CD14-positive monocyte (primary cell): ENCODE results near the gene CARD11. TPM values are rescaled to one million over a fixed set of nuclear protein-coding genes. Genes with fewer than 3 reads are reported as not detected.

Experiments
- DNase-seq, 3 donors: peaks; one replicate each; pipeline ENCODE4 v3.0.0-alpha.2; 2011 to 2022
- H2AFZ ChIP-seq: 2 replicates; pipeline ENCODE4 v1.6.0; 2012; ENCODE audit warnings: mild to moderate bottlenecking, low read depth, low read length, inconsistent platforms; ENCODE audit not compliant: insufficient read depth, poor library complexity, severe bottlenecking
- H3K27ac ChIP-seq, 2 donors: 1 replicate in 1 of 2; 2 replicates in 1 of 2; pipeline ENCODE4 v1.5.1; 2012 to 2013; ENCODE audit warnings: low read length in 2 of 2, control low read depth in 1 of 2, inconsistent platforms in 1 of 2, low read depth in 1 of 2, mild to moderate bottlenecking in 1 of 2
- H3K27me3 ChIP-seq, 2 donors: one replicate each; pipeline versions ENCODE4 v1.6.0 to v1.6.1; 2011 to 2013; ENCODE audit warnings: low read length in 2 of 2; ENCODE audit not compliant: control insufficient read depth in 2 of 2, insufficient read depth in 2 of 2
- H3K36me3 ChIP-seq, 2 donors: replicated peaks in 1 of 2; 1 replicate in 1 of 2; 2 replicates in 1 of 2; pipeline versions ENCODE4 v1.5.1 to v1.6.1; 2012 to 2013; ENCODE audit warnings: low read length in 2 of 2, control low read depth in 1 of 2, inconsistent platforms in 1 of 2, mild to moderate bottlenecking in 1 of 2; ENCODE audit not compliant: insufficient read depth in 2 of 2, control insufficient read depth in 1 of 2
- H3K4me1 ChIP-seq, 2 donors: 1 replicate in 1 of 2; 2 replicates in 1 of 2; pipeline versions ENCODE4 v1.5.1 to v1.6.1; 2012 to 2013; ENCODE audit warnings: low read length in 2 of 2, control low read depth in 1 of 2, inconsistent platforms in 1 of 2, mild to moderate bottlenecking in 1 of 2, moderate library complexity in 1 of 2; ENCODE audit not compliant: insufficient read depth in 2 of 2, control insufficient read depth in 1 of 2
- H3K4me2 ChIP-seq: replicated peaks from 2 replicates; pipeline ENCODE3; 2012; ENCODE audit warnings: low read length, moderate library complexity, mild to moderate bottlenecking; ENCODE audit not compliant: poor library complexity, severe bottlenecking; ENCODE audit errors: extremely low read depth
- H3K4me3 ChIP-seq, 3 experiments: fragments of 200-600 bp in 1 of 3; sonication (generic) in 1 of 3; replicated peaks in 1 of 3; 1 replicate in 2 of 3; 2 replicates in 1 of 3; pipeline ENCODE4 v1.5.1; 2011 to 2013; ENCODE audit warnings: low read length in 3 of 3, mild to moderate bottlenecking in 3 of 3, control low read depth in 2 of 3, low read depth in 2 of 3, inconsistent platforms in 1 of 3, moderate library complexity in 1 of 3
- H3K79me2 ChIP-seq: 2 replicates; pipeline ENCODE4 v1.6.0; 2012; ENCODE audit warnings: mild to moderate bottlenecking, control low read depth, inconsistent platforms, low read length, moderate library complexity; ENCODE audit not compliant: insufficient read depth
- H3K9ac ChIP-seq: 2 replicates; pipeline ENCODE4 v1.6.0; 2017; ENCODE audit warnings: low read length, mild to moderate bottlenecking; ENCODE audit not compliant: insufficient read depth, poor library complexity, severe bottlenecking
- H3K9me3 ChIP-seq, 2 donors: replicated peaks in 1 of 2; 1 replicate in 1 of 2; 2 replicates in 1 of 2; pipeline versions ENCODE4 v1.5.1 to v1.6.1; 2012 to 2013; ENCODE audit warnings: low read length in 2 of 2, control low read depth in 1 of 2; ENCODE audit not compliant: control insufficient read depth in 1 of 2, insufficient read depth in 1 of 2
- H4K20me1 ChIP-seq: 2 replicates; pipeline ENCODE4 v1.6.0; 2012; ENCODE audit warnings: mild to moderate bottlenecking, low read length, control low read depth, moderate library complexity; ENCODE audit not compliant: insufficient read depth
- H3K27ac Mint-ChIP-seq, 7 donors: one replicate each; pipeline ENCODE4 v1.8.0; 2020; ENCODE audit warnings: mild to moderate bottlenecking in 7 of 7, mixed read lengths in 7 of 7, moderate library complexity in 6 of 7, inconsistent platforms in 2 of 7
- H3K27me3 Mint-ChIP-seq, 3 donors: one replicate each; pipeline ENCODE4 v1.8.0; 2021 to 2022; ENCODE audit warnings: low read depth in 3 of 3, mild to moderate bottlenecking in 3 of 3, mixed read lengths in 3 of 3, moderate library complexity in 3 of 3, inconsistent platforms in 1 of 3
- H3K36me3 Mint-ChIP-seq, 2 donors: one replicate each; pipeline ENCODE4 v1.8.0; 2020; ENCODE audit warnings: mixed read lengths in 2 of 2, inconsistent platforms in 1 of 2, mild to moderate bottlenecking in 1 of 2
- H3K4me1 Mint-ChIP-seq: one replicate; pipeline ENCODE4 v1.8.0; 2020; ENCODE audit warnings: mild to moderate bottlenecking, mixed read lengths
- H3K4me3 Mint-ChIP-seq, 2 donors: one replicate each; pipeline ENCODE4 v1.8.0; 2020; ENCODE audit warnings: mild to moderate bottlenecking in 2 of 2, mixed read lengths in 2 of 2, moderate library complexity in 1 of 2
- H3K9me3 Mint-ChIP-seq, 7 donors: one replicate each; pipeline ENCODE4 v1.8.0; 2020 to 2022; ENCODE audit warnings: mixed read lengths in 7 of 7, mild to moderate bottlenecking in 6 of 7, moderate library complexity in 6 of 7, inconsistent platforms in 2 of 7
- CTCF ChIP-seq: fragments of 200-600 bp; IDR thresholded peaks from one replicate; pipeline ENCODE4 v1.8.0; 2022; ENCODE audit warnings: antibody characterized with exemption, mild to moderate bottlenecking
- WGBS: methylation state at CpG from one replicate; pipeline ENCODE4 v1.1.5; 2013; ENCODE audit warnings: missing lambda C conversion rate; ENCODE audit not compliant: insufficient coverage; 5-methylcytosine and 5-hydroxymethylcytosine counted together
- intact Hi-C, 2 donors: fragments of 100-400 bp; cut with micrococcal nuclease; formaldehyde crosslinking; loops; one replicate each; pipeline versions ENCODE4 v1.15.0 to v1.15.1; 2023
- polyA plus RNA-seq, 3 donors: library from polyadenylated mRNA; depleted of rRNA in 1 of 3; unstranded in 2 of 3; stranded (reverse) in 1 of 3; fragments of 300-500 nt in 2 of 3; fragments of >200 nt in 1 of 3; fragmentation: Illumina TruSeq in 2 of 3; gene quantifications; 1 replicate in 2 of 3; 2 replicates in 1 of 3; pipeline ENCODE4 v1.2.3, GENCODE V29; 2012 to 2021

The CARD11 gene
- polyA plus RNA-seq, 3 donors, result 0.04 to 0.17 TPM; not detected in 1

- TF ChIP-seq CTCF, result no peak
- Mint-ChIP-seq H3K4me3 (no peak overlapping the region), H3K27me3 (peaks cover 6 to 12% (median 7%) of the 10 kb centered on the region in 3 donors), H3K4me1 (peaks cover 7% of the 10 kb centered on the region), H3K27ac (no peak overlapping the region), H3K36me3 (no peaks in the 10 kb centered on the region), H3K9me3 (peaks cover 4 to 23% (median 14%) of the 10 kb centered on the region in 7 donors)
- H4K20me1 ChIP-seq, result no peaks in the 10 kb centered on the region
- no peak overlapping the region for H3K4me3 ChIP-seq
- H3K79me2 ChIP-seq, result no peaks in the 10 kb centered on the region
- DNase-seq, result no peak
- no peak overlapping the region for H2AFZ ChIP-seq
- H3K4me2 ChIP-seq, result no peak overlapping the region
- H3K36me3 ChIP-seq, result no peaks in the 10 kb centered on the region
- H3K27me3 ChIP-seq, result no peaks in the 10 kb centered on the region
- no peak overlapping the region for H3K27ac ChIP-seq
- WGBS, result 91% methylated on average over 12 of the region's 18 CpGs
- no peaks in the 10 kb centered on the region for H3K4me1 ChIP-seq
- H3K9me3 ChIP-seq, result peaks cover 0 to 13% of the 10 kb centered on the region in 2 donors
- no peak overlapping the region for H3K9ac ChIP-seq
- intact Hi-C loops, result no loop called here
Measured at GRCh38 chr7:2986561-2986960, 57.1 kb downstream of the CARD11 start.

- Histone ChIP-seq H3K9ac (no peak overlapping the region), H4K20me1 (no peaks in the 10 kb centered on the region), H3K4me2 (no peak overlapping the region), H3K4me3 (no peak overlapping the region), H3K27me3 (peaks cover 0 to 1% of the 10 kb centered on the region in 2 donors), H3K27ac (no peak overlapping the region), H2AFZ (no peak overlapping the region), H3K36me3 (no peaks in the 10 kb centered on the region), H3K79me2 (no peaks in the 10 kb centered on the region), H3K4me1 (peaks cover under 1 to 2% of the 10 kb centered on the region in 2 donors), H3K9me3 (peaks cover 0 to 14% of the 10 kb centered on the region in 2 donors)
- intact Hi-C loops, result no loop called here
- peaks cover 3 to 20% (median 10%) of the 10 kb centered on the region in 7 donors for H3K9me3 Mint-ChIP-seq
- H3K27ac Mint-ChIP-seq, result no peak overlapping the region
- TF ChIP-seq CTCF, result no peak
- H3K36me3 Mint-ChIP-seq, result no peaks in the 10 kb centered on the region
- 96% methylated on average over 13 of the region's 14 CpGs for WGBS
- peaks cover 10 to 14% (median 13%) of the 10 kb centered on the region in 3 donors for H3K27me3 Mint-ChIP-seq
- peaks cover 8% of the 10 kb centered on the region for H3K4me1 Mint-ChIP-seq
- no peak for DNase-seq
- no peak overlapping the region for H3K4me3 Mint-ChIP-seq
Measured at GRCh38 chr7:2985866-2986265, 57.8 kb downstream of the CARD11 start.
